ENCODE data around the gene NGFR. TPM values are rescaled to one million over a fixed set of nuclear protein-coding genes. Genes with fewer than 3 reads are reported as not detected.

NGFR gene
- total RNA-seq, 1 experiment from 2014 or later: 60.6 TPM

- ChIA-PET CTCF (no interaction called here), POLR2A (ENCODE audit: low non-redundant PET) (no interaction called here)
- intact Hi-C loops (cut with micrococcal nuclease; ENCODE audit: unreplicated experiment): no loop called here
- peaks cover 15% of the 10 kb centered on the region for H3K27me3 ChIP-seq (replicated peaks; ENCODE audit: insufficient read depth, low read depth, low read length, poor library complexity)
- no peak for DNase-seq (ENCODE audit: low spot score)
- TF ChIP-seq CTCF (conservative IDR thresholded peaks at IDR 0.05; ENCODE audit: low read depth, low read length): no peak
- no peak for TF ChIP-seq EZH2 (IDR thresholded peaks at IDR 0.05; ENCODE audit: borderline replicate concordance, low read depth, low read length, poor library complexity, severe bottlenecking)
- no TSS peak for BruUV-seq (replicated peaks)
- H3K4me3 ChIP-seq (ENCODE audit: low read depth, low read length, poor library complexity, severe bottlenecking): no peak overlapping the region
- no peak overlapping the region for H3K27ac ChIP-seq (ENCODE audit: low read depth, low read length, poor library complexity, severe bottlenecking)
- no peaks in the 10 kb centered on the region for H3K4me1 ChIP-seq (ENCODE audit: insufficient read depth, low read length, poor library complexity, severe bottlenecking)
- no peaks in the 10 kb centered on the region for H3K36me3 ChIP-seq (ENCODE audit: insufficient read depth, low read length, poor library complexity, severe bottlenecking)
- H3K9me3 ChIP-seq (ENCODE audit: low read depth, low read length, poor library complexity, severe bottlenecking): no peaks in the 10 kb centered on the region
Observed at GRCh38 chr17:49471089-49471683, 23.9 kb upstream of the NGFR start.

GRCh38 chr17:49471769-49472168, 23.3 kb upstream of the NGFR start:
- Histone ChIP-seq H3K4me3 (ENCODE audit: low read depth, low read length, poor library complexity, severe bottlenecking) (no peak overlapping the region), H3K27me3 (replicated peaks; ENCODE audit: insufficient read depth, low read depth, low read length, poor library complexity) (peaks cover 15% of the 10 kb centered on the region), H3K9me3 (ENCODE audit: low read depth, low read length, poor library complexity, severe bottlenecking) (no peaks in the 10 kb centered on the region), H3K4me1 (ENCODE audit: insufficient read depth, low read length, poor library complexity, severe bottlenecking) (no peaks in the 10 kb centered on the region), H3K36me3 (ENCODE audit: insufficient read depth, low read length, poor library complexity, severe bottlenecking) (no peaks in the 10 kb centered on the region), H3K27ac (ENCODE audit: low read depth, low read length, poor library complexity, severe bottlenecking) (no peak overlapping the region)
- no peak for DNase-seq (ENCODE audit: low spot score)
- intact Hi-C loops (cut with micrococcal nuclease; ENCODE audit: unreplicated experiment): no loop called here
- ChIA-PET POLR2A (ENCODE audit: low non-redundant PET) (no interaction called here), CTCF (no interaction called here)
- TF ChIP-seq EZH2 (IDR thresholded peaks at IDR 0.05; ENCODE audit: borderline replicate concordance, low read depth, low read length, poor library complexity, severe bottlenecking) (no peak), CTCF (conservative IDR thresholded peaks at IDR 0.05; ENCODE audit: low read depth, low read length) (no peak)
- no TSS peak for BruUV-seq (replicated peaks)

- ChIA-PET CTCF (no interaction called here), POLR2A (ENCODE audit: low non-redundant PET) (no interaction called here)
- TF ChIP-seq CTCF (conservative IDR thresholded peaks at IDR 0.05; ENCODE audit: low read depth, low read length) (no peak), EZH2 (IDR thresholded peaks at IDR 0.05; ENCODE audit: borderline replicate concordance, low read depth, low read length, poor library complexity, severe bottlenecking) (no peak)
- Histone ChIP-seq H3K36me3 (ENCODE audit: insufficient read depth, low read length, poor library complexity, severe bottlenecking) (no peaks in the 10 kb centered on the region), H3K27me3 (replicated peaks; ENCODE audit: insufficient read depth, low read depth, low read length, poor library complexity) (peaks cover 15% of the 10 kb centered on the region), H3K27ac (ENCODE audit: low read depth, low read length, poor library complexity, severe bottlenecking) (no peak overlapping the region), H3K4me1 (ENCODE audit: insufficient read depth, low read length, poor library complexity, severe bottlenecking) (no peaks in the 10 kb centered on the region), H3K4me3 (ENCODE audit: low read depth, low read length, poor library complexity, severe bottlenecking) (no peak overlapping the region), H3K9me3 (ENCODE audit: low read depth, low read length, poor library complexity, severe bottlenecking) (no peaks in the 10 kb centered on the region)
- intact Hi-C loops (cut with micrococcal nuclease; ENCODE audit: unreplicated experiment): no loop called here
- DNase-seq (ENCODE audit: low spot score): no peak
- BruUV-seq (replicated peaks): no TSS peak
Observed at GRCh38 chr17:49472527-49472926, 22.6 kb upstream of the NGFR start.
